ENCODE measurements around the gene GADL1.

The GADL1 gene

DNA sequence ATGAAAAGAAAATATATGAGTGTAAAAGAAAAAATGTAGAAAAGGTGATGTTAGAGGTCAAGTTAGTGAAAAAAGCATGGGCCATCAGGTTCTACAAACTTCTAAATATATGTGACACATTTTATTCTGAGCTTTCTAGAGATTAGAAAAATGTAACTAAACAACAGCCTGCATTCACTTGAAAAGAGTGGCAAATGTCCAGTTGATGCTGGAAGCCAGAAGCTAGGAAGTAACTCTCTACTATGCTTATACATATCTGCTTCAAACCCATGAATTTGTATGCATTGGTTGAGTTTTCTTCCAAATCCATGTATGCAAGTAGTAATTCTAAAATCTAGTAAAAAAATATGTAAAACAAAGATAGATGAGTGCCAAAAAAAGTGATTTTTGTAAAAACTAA is 164.5 kb downstream of the GADL1 start:
- TF ChIP-seq POLR2A (IDR thresholded peaks at IDR 0.05; ENCODE audit: low read depth, low read length): no peak
- no peak for TF ChIP-seq SPI1 (IDR thresholded peaks at IDR 0.05; ENCODE audit: low read depth, low read length)
- no peak for TF ChIP-seq POU2F2 (IDR thresholded peaks at IDR 0.05; ENCODE audit: low read depth, low read length)
- TF ChIP-seq POLR2AphosphoS5 (IDR thresholded peaks at IDR 0.05; ENCODE audit: low read depth, low read length): no peak
- no peak for TF ChIP-seq TAF1 (IDR thresholded peaks at IDR 0.05; ENCODE audit: low read depth, low read length)
- TF ChIP-seq PAX5 (IDR thresholded peaks at IDR 0.05; ENCODE audit: insufficient read depth, low read length, severe bottlenecking): no peak
- FAIRE-seq (no peak), DNase-seq (ENCODE audit: insufficient read length, low spot score) (no peak)

DNA sequence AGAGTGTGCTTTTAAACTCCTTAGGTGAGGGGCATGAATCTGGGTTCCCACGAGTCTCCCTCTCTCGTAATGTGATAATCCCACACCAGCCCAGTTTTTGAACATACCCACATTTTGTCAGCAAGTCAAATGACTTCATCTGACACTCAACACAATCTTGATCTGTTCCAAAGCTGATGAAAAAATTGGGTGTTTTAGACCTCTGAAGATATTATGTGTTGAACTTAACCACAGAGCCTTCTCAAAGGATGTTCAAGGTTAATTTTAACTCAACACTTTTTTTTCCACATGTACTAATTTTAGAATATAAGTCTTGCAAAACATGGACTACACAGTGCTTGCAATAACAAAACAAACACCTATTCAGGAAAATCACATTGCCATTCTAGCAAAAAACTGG is 164.9 kb downstream of the GADL1 start:
- DNase-seq (ENCODE audit: insufficient read length, low spot score): no peak
- no peak for FAIRE-seq
- TF ChIP-seq PAX5 (IDR thresholded peaks at IDR 0.05; ENCODE audit: insufficient read depth, low read length, severe bottlenecking): no peak
- no peak for TF ChIP-seq POLR2A (IDR thresholded peaks at IDR 0.05; ENCODE audit: low read depth, low read length)
- TF ChIP-seq POU2F2 (IDR thresholded peaks at IDR 0.05; ENCODE audit: low read depth, low read length): no peak
- no peak for TF ChIP-seq SPI1 (IDR thresholded peaks at IDR 0.05; ENCODE audit: low read depth, low read length)
- TF ChIP-seq POLR2AphosphoS5 (IDR thresholded peaks at IDR 0.05; ENCODE audit: low read depth, low read length): no peak
- no peak for TF ChIP-seq TAF1 (IDR thresholded peaks at IDR 0.05; ENCODE audit: low read depth, low read length)

- FAIRE-seq (no peak), DNase-seq (ENCODE audit: insufficient read length, low spot score) (no peak)
- TF ChIP-seq PAX5 (IDR thresholded peaks at IDR 0.05; ENCODE audit: insufficient read depth, low read length, severe bottlenecking) (no peak), POU2F2 (IDR thresholded peaks at IDR 0.05; ENCODE audit: low read depth, low read length) (no peak), TAF1 (IDR thresholded peaks at IDR 0.05; ENCODE audit: low read depth, low read length) (no peak), POLR2A (IDR thresholded peaks at IDR 0.05; ENCODE audit: low read depth, low read length) (no peak)
These were observed 166.3 kb downstream of the GADL1 start for GRCh38 chr3:30728143-30728542.

DNA sequence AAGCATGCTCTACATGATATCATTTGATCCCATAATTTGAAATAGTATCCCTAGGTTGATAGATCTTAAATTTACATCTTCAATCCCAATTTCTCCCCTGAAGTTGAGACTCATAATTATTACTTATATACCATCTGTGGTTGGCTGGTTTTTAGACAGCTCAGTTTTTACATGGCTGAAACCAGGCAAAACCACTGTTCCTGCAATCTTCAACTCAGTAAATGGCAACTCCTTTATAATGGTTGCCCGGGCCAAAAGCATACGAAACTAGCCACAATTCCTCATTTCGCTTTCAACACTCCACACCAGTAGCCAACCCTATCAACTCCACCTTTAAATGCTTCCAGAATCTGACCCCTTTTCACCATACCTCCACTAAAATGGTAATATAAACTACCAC is 169.6 kb downstream of the GADL1 start:
- TF ChIP-seq SPI1 (IDR thresholded peaks at IDR 0.05; ENCODE audit: low read depth, low read length) (no peak), POLR2AphosphoS5 (IDR thresholded peaks at IDR 0.05; ENCODE audit: low read depth, low read length) (no peak), POU2F2 (IDR thresholded peaks at IDR 0.05; ENCODE audit: low read depth, low read length) (no peak), TAF1 (IDR thresholded peaks at IDR 0.05; ENCODE audit: low read depth, low read length) (no peak), PAX5 (IDR thresholded peaks at IDR 0.05; ENCODE audit: insufficient read depth, low read length, severe bottlenecking) (no peak), POLR2A (IDR thresholded peaks at IDR 0.05; ENCODE audit: low read depth, low read length) (no peak)
- no peak for DNase-seq (ENCODE audit: insufficient read length, low spot score)
- no peak for FAIRE-seq

DNA sequence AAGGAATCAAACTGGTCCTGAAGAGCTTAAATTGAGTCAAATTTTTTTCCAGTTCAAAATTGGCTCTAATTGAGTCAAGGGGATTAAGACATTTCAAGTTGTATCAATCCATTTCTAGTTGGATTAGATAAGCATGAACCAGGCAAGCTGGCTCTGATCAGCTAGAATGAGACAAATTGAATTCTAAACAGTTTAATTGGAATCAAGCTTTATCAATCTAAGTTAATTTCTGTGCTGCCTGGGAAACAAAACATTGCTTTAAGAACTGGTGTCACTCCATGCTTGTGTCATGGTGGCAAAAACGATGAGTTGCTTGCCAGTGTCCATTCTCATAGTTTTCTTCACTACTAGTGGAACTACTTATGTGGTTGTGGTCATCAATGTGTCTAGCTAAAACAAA is 171.2 kb downstream of the GADL1 start:
- DNase-seq (ENCODE audit: insufficient read length, low spot score) (no peak), FAIRE-seq (no peak)
- TF ChIP-seq POLR2A (IDR thresholded peaks at IDR 0.05; ENCODE audit: low read depth, low read length) (no peak), POU2F2 (IDR thresholded peaks at IDR 0.05; ENCODE audit: low read depth, low read length) (no peak), PAX5 (IDR thresholded peaks at IDR 0.05; ENCODE audit: insufficient read depth, low read length, severe bottlenecking) (no peak), SPI1 (IDR thresholded peaks at IDR 0.05; ENCODE audit: low read depth, low read length) (no peak), TAF1 (IDR thresholded peaks at IDR 0.05; ENCODE audit: low read depth, low read length) (no peak), POLR2AphosphoS5 (IDR thresholded peaks at IDR 0.05; ENCODE audit: low read depth, low read length) (no peak)

DNA sequence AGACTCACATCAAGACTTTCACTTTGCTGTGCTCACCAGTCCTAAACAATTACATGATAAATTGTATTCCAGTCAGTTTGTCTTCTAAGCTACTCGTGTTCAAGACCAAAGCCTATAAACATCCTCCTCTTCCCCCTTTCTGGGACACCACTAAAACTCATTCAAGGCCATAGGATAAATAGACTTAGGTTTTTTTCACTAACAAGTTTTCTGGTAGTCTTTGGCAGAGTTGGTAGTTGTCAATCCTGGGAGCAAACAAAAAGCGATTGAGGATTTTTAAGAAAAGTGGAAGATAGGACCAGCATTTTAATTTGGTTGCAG is 173.2 kb downstream of the GADL1 start:
- no peak for TF ChIP-seq SPI1 (IDR thresholded peaks at IDR 0.05; ENCODE audit: low read depth, low read length)
- no peak for TF ChIP-seq POU2F2 (IDR thresholded peaks at IDR 0.05; ENCODE audit: low read depth, low read length)
- TF ChIP-seq TAF1 (IDR thresholded peaks at IDR 0.05; ENCODE audit: low read depth, low read length): no peak
- no peak for DNase-seq (ENCODE audit: insufficient read length, low spot score)
- no peak for FAIRE-seq

- no peak for DNase-seq (ENCODE audit: insufficient read length, low spot score)
- no peak for FAIRE-seq
- no peak for TF ChIP-seq SPI1 (IDR thresholded peaks at IDR 0.05; ENCODE audit: low read depth, low read length)
- no peak for TF ChIP-seq POU2F2 (IDR thresholded peaks at IDR 0.05; ENCODE audit: low read depth, low read length)
- TF ChIP-seq PAX5 (IDR thresholded peaks at IDR 0.05; ENCODE audit: insufficient read depth, low read length, severe bottlenecking): no peak
- no peak for TF ChIP-seq POLR2A (IDR thresholded peaks at IDR 0.05; ENCODE audit: low read depth, low read length)
- TF ChIP-seq TAF1 (IDR thresholded peaks at IDR 0.05; ENCODE audit: low read depth, low read length): no peak
- TF ChIP-seq POLR2AphosphoS5 (IDR thresholded peaks at IDR 0.05; ENCODE audit: low read depth, low read length): no peak
These were observed 173.7 kb downstream of the GADL1 start for GRCh38 chr3:30720586-30721313.

- DNase-seq (ENCODE audit: insufficient read length, low spot score): no peak
- TF ChIP-seq TAF1 (IDR thresholded peaks at IDR 0.05; ENCODE audit: low read depth, low read length) (no peak), SPI1 (IDR thresholded peaks at IDR 0.05; ENCODE audit: low read depth, low read length) (no peak), POLR2AphosphoS5 (IDR thresholded peaks at IDR 0.05; ENCODE audit: low read depth, low read length) (no peak), POU2F2 (IDR thresholded peaks at IDR 0.05; ENCODE audit: low read depth, low read length) (no peak), POLR2A (IDR thresholded peaks at IDR 0.05; ENCODE audit: low read depth, low read length) (no peak), PAX5 (IDR thresholded peaks at IDR 0.05; ENCODE audit: insufficient read depth, low read length, severe bottlenecking) (no peak)
- FAIRE-seq: no peak
These were observed 174.9 kb downstream of the GADL1 start for GRCh38 chr3:30719536-30719935.

DNA sequence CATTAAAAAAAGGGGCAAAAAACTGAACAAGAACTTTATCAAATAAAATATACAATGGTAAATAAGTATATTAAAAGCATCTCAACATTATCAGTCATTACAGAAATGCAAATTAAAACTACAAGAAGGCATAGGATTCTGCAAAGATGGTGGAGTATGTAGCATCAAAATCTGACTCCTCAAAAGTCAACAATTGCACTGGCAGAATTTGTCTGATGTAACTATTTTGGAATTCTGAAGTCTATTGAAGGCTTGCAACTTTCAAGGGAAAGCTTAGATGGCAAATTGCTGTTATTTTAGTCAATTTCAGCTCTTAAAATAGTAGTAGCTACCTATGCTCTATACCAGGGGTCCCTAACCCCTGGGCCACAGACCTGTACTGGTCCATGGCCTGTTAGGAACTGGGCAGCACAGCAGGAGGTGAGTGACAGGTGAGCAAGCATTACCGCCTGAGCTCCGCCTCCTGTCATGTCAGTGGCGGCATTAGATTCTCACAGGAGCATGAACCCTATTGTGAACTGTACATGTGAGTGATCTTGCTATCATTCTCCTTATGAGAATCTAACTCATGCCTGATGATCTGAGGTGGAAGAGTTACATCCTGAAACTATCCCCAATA is 180.5 kb downstream of the GADL1 start:
- FAIRE-seq (no peak), DNase-seq (ENCODE audit: insufficient read length, low spot score) (no peak)
- TF ChIP-seq POU2F2 (IDR thresholded peaks at IDR 0.05; ENCODE audit: low read depth, low read length) (no peak), POLR2A (IDR thresholded peaks at IDR 0.05; ENCODE audit: low read depth, low read length) (no peak), PAX5 (IDR thresholded peaks at IDR 0.05; ENCODE audit: insufficient read depth, low read length, severe bottlenecking) (no peak), POLR2AphosphoS5 (IDR thresholded peaks at IDR 0.05; ENCODE audit: low read depth, low read length) (no peak), TAF1 (IDR thresholded peaks at IDR 0.05; ENCODE audit: low read depth, low read length) (no peak), SPI1 (IDR thresholded peaks at IDR 0.05; ENCODE audit: low read depth, low read length) (no peak)

- TF ChIP-seq TAF1 (IDR thresholded peaks at IDR 0.05; ENCODE audit: low read depth, low read length) (no peak), POLR2AphosphoS5 (IDR thresholded peaks at IDR 0.05; ENCODE audit: low read depth, low read length) (no peak), POU2F2 (IDR thresholded peaks at IDR 0.05; ENCODE audit: low read depth, low read length) (no peak), SPI1 (IDR thresholded peaks at IDR 0.05; ENCODE audit: low read depth, low read length) (no peak), POLR2A (IDR thresholded peaks at IDR 0.05; ENCODE audit: low read depth, low read length) (no peak), PAX5 (IDR thresholded peaks at IDR 0.05; ENCODE audit: insufficient read depth, low read length, severe bottlenecking) (no peak)
- FAIRE-seq (no peak), DNase-seq (ENCODE audit: insufficient read length, low spot score) (no peak)
These were observed 181.5 kb downstream of the GADL1 start for GRCh38 chr3:30712991-30713390.

All from GM12891 (cell line).